Gastroesophageal sphincter (tissue), 3 donors: ENCODE data around the gene FAM163B.

Source experiments
- CTCF ChIP-seq, 4 experiments: fragments of 200-600 bp in 2 of 4; fragments of 450-650 bp in 2 of 4; sonication (generic) in 1 of 4; IDR thresholded peaks; one replicate each; pipeline ENCODE4 v1.5.1; 2017 to 2019; ENCODE audit warnings: antibody characterized with exemption in 4 of 4, mild to moderate bottlenecking in 2 of 4, moderate library complexity in 2 of 4
- EP300 ChIP-seq: sonication (generic); formaldehyde crosslinking; IDR thresholded peaks from one replicate; pipeline ENCODE4 v1.6.1; 2017; ENCODE audit warnings: antibody characterized with exemption, mild to moderate bottlenecking
- POLR2A ChIP-seq, 2 donors: fragments of 450-650 bp; IDR thresholded peaks; one replicate each; pipeline ENCODE4 v1.6.1; 2017; ENCODE audit warnings: antibody characterized with exemption in 2 of 2, mild to moderate bottlenecking in 2 of 2, moderate library complexity in 1 of 2
- POLR2AphosphoS5 ChIP-seq: sonication (generic); formaldehyde crosslinking; IDR thresholded peaks from one replicate; pipeline ENCODE4 v1.6.1; 2017; ENCODE audit warnings: antibody characterized with exemption

DNA sequence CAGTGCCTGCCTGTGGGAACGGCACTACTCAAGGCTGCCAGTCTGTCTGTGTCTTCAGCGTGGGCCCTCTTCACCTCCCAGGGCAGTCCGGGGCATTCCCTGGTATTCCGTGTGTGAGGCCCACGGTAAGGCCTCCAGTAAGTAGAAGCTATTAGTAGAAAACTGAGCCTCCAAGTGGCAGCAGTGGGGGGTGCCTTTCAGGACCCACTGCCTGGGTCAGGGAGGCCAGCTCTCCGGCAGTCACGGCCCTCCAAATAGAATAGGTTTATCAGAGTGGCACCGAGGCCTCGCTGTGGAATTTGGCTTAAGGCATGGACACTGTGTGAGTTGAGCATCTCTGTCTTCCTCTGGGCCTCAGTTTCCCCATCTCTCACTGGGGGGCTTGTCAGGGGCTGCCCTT is 51.6 kb downstream of the FAM163B start:
- no peak for TF ChIP-seq CTCF (IDR thresholded peaks at IDR 0.05)
- no peak for TF ChIP-seq POLR2A (IDR thresholded peaks at IDR 0.05)
- TF ChIP-seq POLR2AphosphoS5, result no peak
- TF ChIP-seq EP300, result no peak
